Astrocyte of the cerebellum (primary cell): ENCODE results near the gene MYT1.

Source experiments
- DNase-seq: peaks from one replicate; pipeline ENCODE4 v3.0.0-alpha.2; 2011; ENCODE audit warnings: low read depth
- H3K4me3 ChIP-seq: 2 replicates; pipeline ENCODE4 v1.5.1; 2011; ENCODE audit warnings: mild to moderate bottlenecking, low read depth, low read length, moderate library complexity
- CTCF ChIP-seq: IDR thresholded peaks from 2 replicates; pipeline ENCODE4 v1.5.1; 2012; ENCODE audit warnings: low read length, low read depth, moderate library complexity, mild to moderate bottlenecking; ENCODE audit errors: missing control alignments
- in situ Hi-C: cut with HindIII; loops from 2 replicates; pipeline ENCODE4 v1.10.0; 2017; ENCODE audit warnings: low sequenced_read_pairs

Gene MYT1

GRCh38 chr20:64224351-64225170, 60.3 kb downstream of the MYT1 start:
- no peak for TF ChIP-seq CTCF
- H3K4me3 ChIP-seq = no peak overlapping the region
- peak; percentile 45 for DNase-seq
- in situ Hi-C loops = no loop called here

GRCh38 chr20:64225171-64225595, 60.9 kb downstream of the MYT1 start:
- no peak for TF ChIP-seq CTCF
- DNase-seq = no peak
- in situ Hi-C loops = no loop called here
- H3K4me3 ChIP-seq = no peak overlapping the region

- in situ Hi-C loops = no loop called here
- H3K4me3 ChIP-seq = no peak overlapping the region
- DNase-seq = no peak
- no peak for TF ChIP-seq CTCF
Measured at GRCh38 chr20:64225828-64226598, 61.8 kb downstream of the MYT1 start.

- H3K4me3 ChIP-seq = no peak overlapping the region
- DNase-seq = no peak
- in situ Hi-C loops = no loop called here
- no peak for TF ChIP-seq CTCF
Measured at GRCh38 chr20:64226686-64227580, 62.7 kb downstream of the MYT1 start.

GRCh38 chr20:64228086-64228653, 63.9 kb downstream of the MYT1 start:
- no peak for TF ChIP-seq CTCF
- no peak for DNase-seq
- no peak overlapping the region for H3K4me3 ChIP-seq
- in situ Hi-C loops = no loop called here
